D721Med (cell line): ENCODE measurements around the gene NPB.

Source experiments
- DNase-seq: peaks from one replicate; pipeline ENCODE4 v3.0.0; 2011; ENCODE audit warnings: low spot score; ENCODE audit not compliant: insufficient read length
- FAIRE-seq: peaks from 2 replicates; lab custom pipeline; 2011; peaks lifted over from hg19 to GRCh38; lab: Jason Lieb, UNC
- TF ChIP-seq, protein P1 (sequence below): IDR thresholded peaks from 2 replicates; pipeline ENCODE4 v1.5.1; 2012; ENCODE audit warnings: mild to moderate bottlenecking, control low read depth; ENCODE audit not compliant: insufficient read depth; ENCODE audit errors: missing control alignments

The NPB gene

DNA sequence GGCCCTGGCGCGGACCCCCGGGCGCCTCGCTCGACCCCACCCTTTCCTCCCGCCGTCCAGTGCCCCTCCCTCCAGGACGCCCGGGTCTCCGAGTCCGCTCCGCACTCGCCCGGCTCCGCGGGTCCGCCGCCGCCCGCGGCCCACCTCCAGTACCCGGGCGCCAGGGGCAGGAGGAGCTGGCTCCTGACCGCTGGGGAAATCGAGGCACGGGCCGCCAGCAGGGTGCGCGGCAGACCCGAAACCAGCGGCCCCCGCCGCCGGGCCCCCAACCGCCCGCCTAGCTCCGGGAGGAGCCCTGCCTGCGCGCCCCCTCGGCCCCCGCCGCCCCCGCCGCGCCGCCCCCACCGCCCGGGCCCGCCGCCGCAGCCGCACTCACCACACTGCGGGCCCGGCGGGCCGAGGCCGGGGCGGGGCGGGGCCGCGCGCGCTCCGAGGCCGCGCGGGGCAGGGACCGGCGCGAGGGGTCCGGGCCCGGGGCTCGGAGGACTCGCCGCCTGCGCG lies 25.2 kb downstream of the NPB start:
- DNase-seq (no peak), FAIRE-seq (no peak)
- TF ChIP-seq, protein P1, sequence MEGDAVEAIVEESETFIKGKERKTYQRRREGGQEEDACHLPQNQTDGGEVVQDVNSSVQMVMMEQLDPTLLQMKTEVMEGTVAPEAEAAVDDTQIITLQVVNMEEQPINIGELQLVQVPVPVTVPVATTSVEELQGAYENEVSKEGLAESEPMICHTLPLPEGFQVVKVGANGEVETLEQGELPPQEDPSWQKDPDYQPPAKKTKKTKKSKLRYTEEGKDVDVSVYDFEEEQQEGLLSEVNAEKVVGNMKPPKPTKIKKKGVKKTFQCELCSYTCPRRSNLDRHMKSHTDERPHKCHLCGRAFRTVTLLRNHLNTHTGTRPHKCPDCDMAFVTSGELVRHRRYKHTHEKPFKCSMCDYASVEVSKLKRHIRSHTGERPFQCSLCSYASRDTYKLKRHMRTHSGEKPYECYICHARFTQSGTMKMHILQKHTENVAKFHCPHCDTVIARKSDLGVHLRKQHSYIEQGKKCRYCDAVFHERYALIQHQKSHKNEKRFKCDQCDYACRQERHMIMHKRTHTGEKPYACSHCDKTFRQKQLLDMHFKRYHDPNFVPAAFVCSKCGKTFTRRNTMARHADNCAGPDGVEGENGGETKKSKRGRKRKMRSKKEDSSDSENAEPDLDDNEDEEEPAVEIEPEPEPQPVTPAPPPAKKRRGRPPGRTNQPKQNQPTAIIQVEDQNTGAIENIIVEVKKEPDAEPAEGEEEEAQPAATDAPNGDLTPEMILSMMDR: no peak

DNA sequence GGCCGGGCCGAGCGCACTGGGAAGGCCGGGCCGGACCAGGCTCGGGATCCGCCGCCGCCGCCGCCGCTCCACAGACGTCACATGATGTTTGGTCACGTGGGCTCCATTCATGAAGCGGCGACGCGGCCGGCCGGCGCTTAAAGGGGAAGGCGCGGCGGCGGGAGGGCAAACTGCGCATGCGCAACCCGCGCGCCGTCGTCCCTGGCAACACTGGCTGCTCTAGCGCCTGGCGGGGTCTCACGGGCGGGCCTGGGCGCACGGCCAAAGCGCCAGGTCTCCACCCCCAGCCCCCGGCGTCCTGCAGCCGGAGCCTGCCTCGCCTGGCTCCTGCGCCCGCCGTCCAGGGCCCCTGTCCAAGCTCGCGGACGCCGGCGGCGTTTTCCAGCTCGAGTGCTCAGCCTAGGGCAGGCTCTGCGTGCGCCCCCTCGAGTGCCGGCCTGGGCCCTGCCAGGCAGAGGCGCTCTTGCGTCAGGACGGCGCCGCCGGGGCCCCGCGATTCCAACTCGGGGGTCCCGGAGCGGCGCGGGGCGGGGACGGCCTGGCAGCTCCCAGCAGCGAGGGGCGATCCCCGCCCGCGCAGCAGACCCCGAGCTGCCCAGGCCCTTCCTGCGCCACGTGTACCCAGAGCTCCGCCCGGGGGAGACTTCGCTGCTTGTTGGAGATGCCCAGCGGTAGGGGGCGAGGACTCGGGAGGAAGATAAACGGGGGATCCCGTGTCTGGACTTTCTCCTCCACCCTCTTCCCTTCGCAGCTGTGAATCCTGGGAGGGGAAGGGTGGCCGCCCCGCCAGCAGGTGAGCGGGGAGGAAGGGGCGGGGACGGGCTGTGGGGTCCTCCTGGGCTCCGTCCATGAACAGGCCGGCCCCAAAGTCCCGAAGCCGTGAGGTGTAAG lies 25.9 kb downstream of the NPB start, which contains the start of gene MAFG:
TSS of gene MAFG (minus strand) at position 83 of the 891 bp plus-strand sequence. CDS start 4,550 bp downstream, outside the sequence.
- FAIRE-seq (no peak), DNase-seq (peak; percentile 98)
- TF ChIP-seq, protein P1: peak; percentile 33

DNA sequence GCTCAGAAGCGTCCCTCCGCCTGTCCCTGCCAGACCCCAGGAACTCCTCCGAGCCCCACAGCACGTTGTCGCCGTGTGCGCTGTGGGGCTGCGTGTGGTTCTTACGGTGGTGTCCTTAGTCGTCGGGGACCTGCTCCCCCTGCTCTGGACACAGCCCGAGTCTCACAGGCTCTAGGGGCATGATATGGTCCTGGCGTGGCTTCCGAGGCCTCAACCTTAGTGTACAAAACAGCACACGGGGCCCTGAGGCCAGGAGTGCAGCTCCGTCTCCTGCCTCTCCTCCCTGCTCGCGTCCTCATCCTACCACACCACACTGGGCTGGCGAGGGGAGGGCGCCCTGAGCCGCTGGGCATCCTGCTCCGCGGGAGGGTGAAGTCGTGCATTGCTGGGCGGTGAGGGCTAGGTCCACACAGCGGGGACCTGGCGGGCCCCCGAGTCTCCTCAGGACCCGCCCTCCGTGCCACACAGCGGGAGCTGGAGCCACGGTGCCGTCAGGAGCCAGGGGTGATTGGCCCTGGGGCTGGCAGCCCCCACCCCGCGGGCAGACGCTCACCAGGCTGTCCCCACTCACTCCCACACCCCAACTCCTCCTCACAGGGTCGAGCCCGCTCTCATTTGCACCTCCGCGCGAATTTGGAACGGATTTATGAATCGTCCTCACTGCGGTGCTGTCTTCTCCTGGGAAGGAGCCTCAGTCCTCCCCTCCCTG lies 26.7 kb downstream of the NPB start:
- FAIRE-seq: no peak
- DNase-seq: no peak

DNA sequence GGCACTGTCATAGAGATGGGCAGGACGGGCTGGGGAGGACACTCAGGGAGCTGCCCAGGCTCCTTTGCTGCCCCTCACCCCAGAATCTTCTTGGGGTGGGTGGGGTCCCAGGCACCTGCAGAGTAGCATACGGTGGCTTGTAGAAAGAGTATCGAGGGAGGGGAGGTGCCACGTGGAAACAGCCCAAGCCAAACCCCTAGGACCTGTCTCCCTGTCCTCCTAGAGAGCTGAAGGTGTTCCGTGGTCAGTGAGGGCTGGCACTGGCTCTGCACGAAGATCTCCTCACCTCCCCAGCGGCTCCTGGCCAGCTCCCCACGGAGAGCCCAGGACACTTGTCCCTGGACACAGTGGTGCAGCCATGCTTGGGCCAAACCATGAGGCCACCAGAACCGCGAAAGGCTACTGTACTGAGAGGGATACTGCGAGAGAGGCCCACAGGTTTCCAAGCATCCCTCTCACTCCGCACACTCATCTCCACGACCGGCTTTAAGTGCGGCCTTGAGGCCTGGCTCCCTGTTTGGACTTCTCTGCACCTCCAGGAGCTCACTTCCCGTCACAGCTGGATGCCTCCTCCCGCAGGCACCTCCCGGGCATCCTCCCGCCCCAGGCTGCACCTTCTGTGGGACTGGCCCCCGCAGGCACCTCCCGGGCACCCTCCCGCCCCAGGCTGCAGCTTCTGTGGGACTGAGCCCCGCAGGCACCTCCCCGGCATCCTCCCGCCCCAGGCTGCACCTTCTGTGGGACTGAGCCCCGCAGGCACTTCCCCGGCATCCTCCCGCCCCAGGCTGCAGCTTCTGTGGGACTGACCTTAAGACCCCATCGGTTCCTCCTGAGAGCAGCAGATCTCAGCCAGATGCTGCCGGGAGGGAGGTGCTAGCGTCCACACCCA lies 27.5 kb downstream of the NPB start:
- no peak for FAIRE-seq

More for the DNA sequence above, 26.7 kb downstream of the NPB start:
- TF ChIP-seq, protein P1: no peak

DNA sequence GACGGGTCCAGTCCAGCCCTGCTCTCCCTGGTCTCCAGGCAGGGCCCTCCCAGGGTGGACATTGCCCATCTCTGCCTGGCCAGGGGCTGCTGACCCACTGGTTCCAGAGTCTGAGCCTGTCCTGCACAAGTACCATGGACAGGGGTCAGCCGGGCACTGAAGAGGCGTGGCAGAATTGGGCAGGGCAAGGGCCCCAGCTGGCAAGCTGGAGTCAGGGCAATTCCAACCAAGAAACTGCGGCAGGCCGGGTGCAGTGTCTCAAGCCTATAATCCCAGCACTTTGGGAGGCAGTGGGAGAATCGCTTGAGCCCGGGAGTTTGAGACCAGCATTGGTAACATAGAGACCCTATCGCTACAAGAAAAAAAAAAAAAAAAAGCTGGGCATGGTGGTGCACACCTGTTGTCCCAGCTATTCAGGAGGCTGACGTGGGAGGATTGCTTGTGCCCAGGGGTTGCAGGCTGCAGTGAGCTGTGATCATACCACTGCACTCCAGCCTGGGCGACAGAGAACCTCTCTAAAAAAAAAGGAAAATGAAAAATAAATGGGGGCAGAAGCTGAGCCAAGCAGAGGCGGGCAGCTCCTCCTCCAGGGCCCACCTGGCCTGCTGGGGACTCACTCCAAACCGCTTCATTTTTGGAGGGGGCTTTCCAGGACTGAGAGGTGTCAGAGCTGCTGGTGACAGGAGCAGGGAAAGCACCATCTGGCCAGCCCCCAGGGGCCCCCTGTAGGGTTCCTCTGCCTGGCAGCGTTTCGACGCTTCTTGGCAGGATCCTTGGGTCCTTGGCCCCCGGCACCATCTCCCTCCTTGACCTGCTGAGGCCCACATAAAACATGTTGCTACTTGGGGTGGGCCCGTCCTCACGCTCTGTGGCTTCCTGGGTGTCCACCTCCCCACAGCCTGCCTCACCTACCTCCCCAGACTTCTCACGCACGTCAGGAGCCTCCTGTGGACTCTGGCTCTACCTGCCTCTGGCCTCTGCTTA lies 28.4 kb downstream of the NPB start:
- TF ChIP-seq, protein P1: no peak
- no peak for DNase-seq
- no peak for FAIRE-seq

More for the DNA sequence above, 27.5 kb downstream of the NPB start:
- TF ChIP-seq, protein P1: no peak
- no peak for DNase-seq
